Measurements from ENCODE around the gene TMEM121.

The TMEM121 gene

DNA sequence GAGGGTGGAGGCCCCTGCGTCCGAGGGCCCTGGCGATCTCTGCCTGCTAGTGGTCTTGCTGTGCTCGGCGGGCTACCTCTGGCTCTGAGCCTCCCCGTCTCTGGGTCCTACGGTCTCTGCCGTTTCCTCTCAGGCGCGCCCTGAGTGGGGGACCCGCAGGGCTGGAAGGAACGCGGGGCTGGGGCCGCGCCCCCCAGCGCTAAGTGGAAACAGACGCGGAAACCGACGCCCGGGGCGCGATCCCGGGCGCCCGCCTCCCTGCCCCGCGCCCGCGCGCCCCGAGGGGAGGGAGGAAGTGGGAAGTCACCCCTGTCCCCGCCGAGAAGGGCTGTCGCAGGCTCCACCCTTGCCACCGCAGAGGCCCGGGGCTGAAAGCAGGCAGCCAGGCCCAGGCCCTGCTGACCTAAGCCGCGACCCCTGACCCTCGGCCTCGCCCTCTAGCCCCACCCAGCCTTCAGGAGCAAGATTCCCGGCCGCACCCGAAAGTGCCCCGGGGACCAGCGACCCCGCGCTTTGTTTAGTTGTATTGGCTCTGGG, 38.9 kb upstream of the TMEM121 start:
- peak; percentile 83 for DNase-seq

- peak; percentile 45 for DNase-seq
Observed at GRCh38 chr14:105487986-105488777, 38.2 kb upstream of the TMEM121 start.

GRCh38 chr14:105488781-105489541, 37.4 kb upstream of the TMEM121 start:
- peak; percentile 41 for DNase-seq

DNA sequence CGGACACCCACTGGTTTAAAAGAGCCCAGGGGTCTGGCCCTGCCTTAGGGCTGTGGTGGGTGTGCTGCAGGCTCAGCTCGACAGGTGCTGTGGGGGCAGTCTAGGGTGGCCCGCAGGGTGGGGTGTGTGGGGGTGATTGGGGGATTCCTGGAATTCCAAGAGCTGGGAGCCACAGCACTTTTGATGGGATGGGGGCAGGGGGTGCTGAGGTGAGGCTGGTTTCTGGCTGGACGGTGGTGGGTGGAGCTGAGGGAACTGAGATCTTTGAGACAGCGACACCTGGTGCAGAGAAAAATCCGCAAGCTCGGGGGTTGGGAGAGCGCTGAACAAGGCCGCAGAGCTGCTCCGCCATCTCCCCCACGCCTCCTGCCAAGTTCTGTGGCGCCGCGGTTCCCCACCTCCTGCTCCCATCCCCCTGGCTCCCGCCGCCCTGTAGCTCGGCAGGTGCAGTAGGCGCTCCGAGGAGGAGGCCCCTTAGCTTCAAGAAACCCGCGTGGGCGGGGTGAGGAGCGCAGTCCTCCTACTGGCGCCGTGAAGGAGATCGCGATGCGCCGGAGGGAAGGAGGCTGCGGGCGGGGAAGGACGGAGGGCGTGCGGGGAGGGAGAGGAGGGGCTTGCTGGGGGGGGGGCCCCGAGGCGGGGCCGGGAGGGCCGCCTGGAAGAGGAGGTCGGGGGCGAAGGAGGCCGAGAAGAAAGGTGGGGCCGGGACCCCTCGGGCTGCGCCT, 36.7 kb upstream of the TMEM121 start:
- peak; percentile 90 for DNase-seq

DNA sequence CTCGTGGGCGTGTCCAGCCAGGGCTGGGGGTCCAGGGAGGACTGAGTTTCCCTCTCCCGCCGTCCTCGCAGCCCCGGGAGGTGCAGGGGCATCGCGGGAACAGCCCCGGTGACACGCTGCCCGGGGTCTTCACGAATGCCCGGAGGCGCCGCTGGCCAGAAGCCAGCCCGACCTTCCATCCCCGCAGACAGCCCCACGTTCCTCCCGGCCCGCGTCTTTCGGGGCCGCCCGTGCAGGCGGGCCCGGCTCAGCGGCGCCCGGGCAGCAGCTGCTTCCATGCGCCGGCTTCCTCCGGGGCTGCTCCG, 36.2 kb upstream of the TMEM121 start:
- DNase-seq = no peak

GRCh38 chr14:105490572-105491365, 35.6 kb upstream of the TMEM121 start, which contains the start of gene TEDC1:
Gene TEDC1, plus strand, starts transcription at chr14:105491246. Its CDS starts 130 bp downstream, at chr14:105491376.
- peak; percentile 100 for DNase-seq

DNA sequence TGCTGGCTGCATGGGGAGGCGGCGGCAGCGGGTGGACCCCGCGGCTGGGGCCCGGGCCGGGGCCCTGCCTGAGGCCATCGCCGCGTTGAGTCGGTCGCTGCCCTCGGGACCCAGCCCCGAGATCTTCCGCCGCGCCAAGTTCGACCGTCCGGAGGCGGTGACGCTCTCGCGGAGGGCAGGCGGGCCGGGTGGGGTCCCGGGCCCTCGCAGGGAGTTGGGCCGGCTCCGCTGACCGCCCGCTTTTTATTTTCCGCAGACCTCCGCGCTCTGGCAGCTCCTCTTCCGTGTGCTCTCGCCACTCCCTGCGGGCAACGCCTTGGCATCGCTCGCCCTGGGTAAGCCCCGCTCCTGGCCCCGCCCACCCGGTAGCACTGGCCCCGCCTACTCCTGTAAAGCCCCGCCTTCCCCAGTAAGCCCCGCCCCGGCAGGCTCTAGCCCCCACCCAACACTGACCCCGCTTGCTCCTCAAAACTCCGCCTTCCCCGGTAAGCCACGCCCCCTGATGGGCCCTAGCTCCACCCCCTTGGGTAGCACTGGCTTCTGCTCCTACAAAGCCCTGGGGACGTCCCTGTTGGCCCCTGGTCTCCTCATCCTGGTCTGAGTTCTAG, 34.9 kb upstream of the TMEM121 start:
- DNase-seq = peak; percentile 85

GRCh38 chr14:105492031-105492970, 34.1 kb upstream of the TMEM121 start:
- DNase-seq = no peak

DNA sequence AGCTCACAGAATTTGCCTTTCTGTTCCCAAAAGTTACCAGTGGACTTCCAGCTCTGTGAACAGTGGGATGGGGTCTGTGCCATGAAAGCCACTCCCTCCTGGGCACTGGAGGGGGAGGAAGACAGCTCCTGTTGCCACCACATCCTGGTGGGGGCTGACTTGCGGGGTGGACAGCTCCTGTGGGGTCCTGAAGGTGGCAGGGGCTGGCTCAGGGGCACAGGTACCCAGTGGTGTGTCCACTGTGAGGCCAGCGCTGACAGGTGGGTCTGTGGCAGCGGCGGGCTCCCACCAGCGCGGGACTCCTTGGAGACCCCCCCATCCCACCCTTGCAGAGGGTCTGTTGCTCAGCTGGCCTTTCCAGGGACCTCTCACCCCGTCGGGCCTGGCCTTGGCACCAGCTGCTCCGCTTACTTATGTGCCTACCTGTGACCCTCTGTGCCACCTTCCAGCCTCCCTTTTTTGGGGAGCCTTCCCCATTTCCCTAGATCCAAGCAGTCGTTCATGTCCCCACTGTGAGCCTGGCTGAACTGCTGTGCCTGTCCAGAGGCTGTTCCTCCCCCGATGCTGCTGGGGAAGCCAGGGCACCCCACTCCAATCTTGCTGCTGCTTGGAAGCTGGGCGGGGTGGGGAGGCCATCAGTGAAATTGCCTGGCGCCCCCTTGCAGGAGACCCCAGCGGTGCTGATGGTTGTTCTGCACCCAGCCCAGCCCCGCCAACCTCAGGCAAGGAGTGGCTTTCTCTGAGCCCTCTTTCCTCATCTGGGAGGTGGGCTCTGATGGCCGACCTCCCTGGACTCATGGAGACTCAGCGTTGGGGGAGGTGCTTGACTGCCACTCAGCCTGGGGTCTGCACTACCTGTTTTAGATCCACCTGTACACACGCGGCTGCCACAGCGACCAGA, 33.2 kb upstream of the TMEM121 start:
- no peak for DNase-seq

- DNase-seq = no peak
Observed at GRCh38 chr14:105493921-105494605, 32.3 kb upstream of the TMEM121 start.

DNA sequence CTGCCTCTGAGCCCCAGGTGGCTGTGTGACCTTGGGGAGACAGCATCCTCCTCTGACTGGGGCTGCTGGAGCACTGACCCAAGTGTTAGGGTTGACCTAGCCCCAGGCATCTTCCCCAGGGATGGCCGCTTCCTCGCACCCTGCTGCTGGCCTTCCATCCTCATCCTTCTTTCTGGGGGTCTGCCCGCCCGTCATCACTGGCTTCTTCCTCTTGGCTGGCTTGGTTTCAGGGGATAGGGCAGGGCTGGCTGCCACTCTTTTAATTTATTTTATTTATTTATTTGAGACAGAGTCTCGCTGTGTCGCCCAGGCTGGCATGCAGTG, 31.8 kb upstream of the TMEM121 start:
- no peak for DNase-seq

DNA sequence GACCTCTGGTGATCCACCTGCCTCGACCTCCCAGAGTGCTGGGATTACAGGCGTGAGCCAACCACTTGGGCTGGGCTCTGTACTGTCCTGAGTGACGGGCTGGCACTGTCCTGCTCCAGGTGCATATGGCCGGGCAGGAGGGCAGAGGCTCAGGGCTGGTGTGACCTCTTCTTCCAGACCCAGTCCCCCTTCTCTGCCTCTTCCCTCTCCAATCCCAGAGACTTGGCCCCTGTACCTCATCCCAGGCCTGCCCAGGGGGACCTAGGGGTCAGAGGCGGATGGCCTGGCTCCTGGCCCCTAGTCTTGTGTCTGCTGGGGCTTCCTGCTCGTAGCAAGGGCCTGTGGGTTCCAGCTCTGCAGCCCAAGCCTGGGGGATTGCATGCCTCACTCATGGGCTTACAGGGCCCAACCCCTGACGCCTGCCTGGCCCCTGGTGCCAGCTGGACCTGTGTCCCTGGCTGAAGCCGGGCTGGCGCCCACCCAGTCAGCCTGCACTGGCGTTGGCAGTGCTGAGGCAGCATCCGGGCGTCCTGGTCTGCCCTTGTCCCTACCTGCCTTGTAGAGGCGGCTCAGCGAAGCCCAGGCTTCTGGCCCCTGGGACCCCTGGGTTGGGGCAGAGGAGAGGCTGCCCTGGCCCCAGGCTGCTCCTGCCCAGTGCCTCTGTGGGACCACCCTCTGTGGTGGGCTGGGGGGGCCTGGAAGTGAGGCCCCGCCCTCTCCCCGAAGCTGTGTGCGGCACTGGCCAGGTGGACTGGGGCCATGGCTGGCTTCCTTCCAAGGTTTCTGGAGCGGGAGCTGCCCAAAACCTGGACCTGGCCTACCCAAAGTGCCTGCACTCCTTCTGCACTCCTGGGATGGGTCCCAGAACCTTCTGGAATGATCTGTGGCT, 31.0 kb upstream of the TMEM121 start:
- DNase-seq = no peak

- DNase-seq = no peak
Observed at GRCh38 chr14:105495990-105496830, 30.2 kb upstream of the TMEM121 start.

DNA sequence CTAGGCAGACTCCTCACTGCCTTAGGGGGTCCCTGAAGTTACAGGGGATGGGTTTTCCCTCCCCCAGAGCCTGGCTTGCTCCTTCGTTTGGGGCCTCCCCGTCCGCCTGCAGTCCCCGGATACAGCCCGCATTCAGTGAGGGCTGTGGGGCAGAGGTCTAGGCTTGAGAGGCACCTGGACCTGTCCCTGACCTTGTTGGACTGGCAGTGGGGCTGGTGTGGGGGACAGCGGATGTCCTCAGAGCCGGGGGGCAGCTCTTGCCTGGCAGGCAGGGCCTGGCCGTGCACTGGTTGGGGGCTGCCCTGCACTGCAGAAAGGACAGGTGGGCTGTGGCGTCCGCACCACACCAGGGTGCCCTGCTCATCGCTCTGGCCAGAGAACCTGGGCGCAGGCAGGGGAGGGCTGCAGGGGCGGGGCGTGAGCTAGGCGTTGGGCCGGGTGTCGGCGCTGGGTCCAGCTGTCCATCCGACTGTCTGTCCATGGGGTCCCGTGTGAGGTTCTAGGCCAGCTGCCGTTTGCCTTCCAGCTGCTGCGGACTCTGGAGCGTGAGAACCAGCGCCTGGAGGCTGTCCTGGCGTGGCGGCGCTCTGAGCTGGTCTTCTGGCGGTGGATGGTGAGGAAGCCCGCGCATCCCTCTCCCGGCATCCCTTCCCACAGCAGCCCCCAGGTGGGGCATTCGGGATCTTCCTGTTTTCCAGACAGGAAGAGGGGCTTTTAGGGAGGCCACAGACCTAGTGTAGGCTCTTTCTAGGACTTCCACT, 29.4 kb upstream of the TMEM121 start:
- no peak for DNase-seq

GRCh38 chr14:105497671-105498429, 28.5 kb upstream of the TMEM121 start:
- no peak for DNase-seq
